Kidney epithelial cell (primary cell): ENCODE data around the gene ITPRIPL1. TPM values are rescaled to one million over a fixed set of nuclear protein-coding genes. Genes with fewer than 3 reads are reported as not detected.

ENCODE experiments used
- DNase-seq: peaks from one replicate; pipeline ENCODE4 v3.0.0-alpha.2; 2010; ENCODE audit warnings: low read depth
- H3K27me3 ChIP-seq: 2 replicates; pipeline ENCODE4 v1.6.0; 2011; ENCODE audit warnings: low read length; ENCODE audit not compliant: control insufficient read depth, insufficient read depth
- H3K36me3 ChIP-seq: 2 replicates; pipeline ENCODE4 v1.5.1; 2011; ENCODE audit warnings: low read length; ENCODE audit not compliant: control insufficient read depth, insufficient read depth
- H3K4me3 ChIP-seq: 2 replicates; pipeline ENCODE4 v1.5.1; 2011; ENCODE audit warnings: low read depth, mild to moderate bottlenecking, control low read depth, low read length
- total RNA-seq: library from RNA; depleted of rRNA; stranded (reverse); fragments of >200 nt; gene quantifications from 2 replicates; pipeline ENCODE4 v1.2.3, GENCODE V29; 2015
- TF ChIP-seq, protein P1 (sequence below): IDR thresholded peaks from 2 replicates; pipeline ENCODE4 v1.5.1; 2011; ENCODE audit warnings: mild to moderate bottlenecking, moderate library complexity, low read length, control low read depth, inconsistent platforms; ENCODE audit not compliant: insufficient read depth, poor library complexity, severe bottlenecking

ITPRIPL1 gene
- total RNA-seq, 1 donor from 2014 or later, result 5.1 TPM

DNA sequence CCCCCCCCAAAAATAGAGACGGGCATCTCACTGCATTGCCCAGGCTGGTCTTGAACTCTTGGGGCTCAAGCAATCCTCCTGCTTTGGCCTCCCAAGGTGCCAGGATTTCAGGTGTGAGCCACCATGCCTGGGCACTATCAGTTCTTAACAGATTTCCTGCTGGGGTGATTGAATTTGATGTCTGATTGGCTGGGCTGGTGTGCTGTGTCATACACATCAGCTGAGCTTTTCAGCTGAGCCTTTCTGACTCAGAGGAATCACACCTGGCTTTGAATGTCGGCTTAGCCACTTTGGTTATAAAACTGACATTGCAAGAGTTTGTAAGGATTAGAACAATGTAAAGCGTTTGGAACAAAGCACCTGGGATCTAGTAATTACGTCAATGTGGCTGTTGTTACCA is 29.4 kb downstream of the ITPRIPL1 start:
- TF ChIP-seq, protein P1, sequence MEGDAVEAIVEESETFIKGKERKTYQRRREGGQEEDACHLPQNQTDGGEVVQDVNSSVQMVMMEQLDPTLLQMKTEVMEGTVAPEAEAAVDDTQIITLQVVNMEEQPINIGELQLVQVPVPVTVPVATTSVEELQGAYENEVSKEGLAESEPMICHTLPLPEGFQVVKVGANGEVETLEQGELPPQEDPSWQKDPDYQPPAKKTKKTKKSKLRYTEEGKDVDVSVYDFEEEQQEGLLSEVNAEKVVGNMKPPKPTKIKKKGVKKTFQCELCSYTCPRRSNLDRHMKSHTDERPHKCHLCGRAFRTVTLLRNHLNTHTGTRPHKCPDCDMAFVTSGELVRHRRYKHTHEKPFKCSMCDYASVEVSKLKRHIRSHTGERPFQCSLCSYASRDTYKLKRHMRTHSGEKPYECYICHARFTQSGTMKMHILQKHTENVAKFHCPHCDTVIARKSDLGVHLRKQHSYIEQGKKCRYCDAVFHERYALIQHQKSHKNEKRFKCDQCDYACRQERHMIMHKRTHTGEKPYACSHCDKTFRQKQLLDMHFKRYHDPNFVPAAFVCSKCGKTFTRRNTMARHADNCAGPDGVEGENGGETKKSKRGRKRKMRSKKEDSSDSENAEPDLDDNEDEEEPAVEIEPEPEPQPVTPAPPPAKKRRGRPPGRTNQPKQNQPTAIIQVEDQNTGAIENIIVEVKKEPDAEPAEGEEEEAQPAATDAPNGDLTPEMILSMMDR, result no peak
- Histone ChIP-seq H3K36me3 (no peaks in the 10 kb centered on the region), H3K4me3 (no peak overlapping the region), H3K27me3 (no peaks in the 10 kb centered on the region)
- no peak for DNase-seq

DNA sequence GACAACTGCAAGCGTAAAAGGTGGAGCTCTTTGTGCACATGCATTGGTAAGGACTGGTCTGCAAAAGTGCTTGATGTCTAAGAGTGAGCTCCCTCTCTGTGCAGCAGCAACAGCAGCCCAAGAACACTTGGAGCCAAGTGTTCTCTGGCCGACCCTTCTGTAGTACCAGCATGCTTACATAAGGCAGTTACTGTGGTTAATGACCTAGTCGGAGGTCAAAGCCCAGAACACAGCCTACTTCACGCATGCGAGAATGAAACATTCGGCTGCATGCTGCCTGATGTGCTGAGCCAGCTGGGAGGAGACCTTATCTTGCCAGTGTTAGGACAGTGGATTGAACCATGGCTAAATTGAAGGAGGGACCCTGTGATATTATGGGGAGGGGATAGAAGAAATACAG is 31.8 kb downstream of the ITPRIPL1 start:
- TF ChIP-seq, protein P1, result no peak
- no peak for DNase-seq
- Histone ChIP-seq H3K36me3 (no peaks in the 10 kb centered on the region), H3K27me3 (no peaks in the 10 kb centered on the region), H3K4me3 (no peak overlapping the region)

DNA sequence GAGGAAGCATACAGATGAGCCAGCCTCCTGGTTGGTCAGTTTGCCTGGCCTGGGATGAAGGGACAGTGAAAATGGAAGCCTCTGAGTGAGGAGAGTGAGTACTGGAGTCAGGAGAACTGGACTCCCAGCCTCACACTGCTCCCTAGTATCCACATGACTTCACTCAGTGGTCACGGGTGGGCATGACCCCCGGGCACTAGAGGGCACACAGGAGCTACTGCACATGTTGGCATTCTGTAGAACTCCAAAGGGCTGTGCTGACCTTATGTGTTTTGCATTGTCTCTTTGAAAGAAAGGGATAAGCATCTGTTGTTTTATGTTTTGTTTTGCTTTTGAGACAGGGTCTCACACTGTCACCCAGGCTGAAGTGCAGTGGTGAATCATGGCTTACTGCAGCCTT is 34.2 kb downstream of the ITPRIPL1 start:
- no peak for DNase-seq

DNA sequence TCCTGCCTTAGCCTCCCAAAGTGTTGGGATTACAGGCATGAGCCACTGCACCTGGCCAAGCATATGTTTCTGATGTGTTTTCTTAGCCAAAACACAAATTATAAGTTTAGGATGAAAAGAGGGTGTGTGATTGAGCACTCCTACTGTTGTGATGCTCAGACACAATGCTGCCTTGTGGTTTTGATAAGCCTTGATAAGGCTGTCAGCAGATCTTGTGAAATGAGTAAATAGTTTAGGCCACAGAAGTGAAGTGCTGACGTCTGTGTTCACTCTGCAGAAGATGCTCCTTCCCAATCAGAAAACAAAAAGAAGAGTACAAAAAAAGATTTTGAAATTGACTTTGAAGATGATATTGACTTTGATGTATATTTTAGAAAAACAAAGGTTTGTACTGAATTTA is 34.7 kb downstream of the ITPRIPL1 start:
- no peak for DNase-seq
- Histone ChIP-seq H3K36me3 (no peaks in the 10 kb centered on the region), H3K4me3 (no peak overlapping the region), H3K27me3 (no peaks in the 10 kb centered on the region)
- TF ChIP-seq, protein P1, result no peak

More for the DNA sequence above, 34.2 kb downstream of the ITPRIPL1 start:
- TF ChIP-seq, protein P1, result peak; percentile 32
- Histone ChIP-seq H3K36me3 (no peaks in the 10 kb centered on the region), H3K27me3 (no peaks in the 10 kb centered on the region), H3K4me3 (no peak overlapping the region)

DNA sequence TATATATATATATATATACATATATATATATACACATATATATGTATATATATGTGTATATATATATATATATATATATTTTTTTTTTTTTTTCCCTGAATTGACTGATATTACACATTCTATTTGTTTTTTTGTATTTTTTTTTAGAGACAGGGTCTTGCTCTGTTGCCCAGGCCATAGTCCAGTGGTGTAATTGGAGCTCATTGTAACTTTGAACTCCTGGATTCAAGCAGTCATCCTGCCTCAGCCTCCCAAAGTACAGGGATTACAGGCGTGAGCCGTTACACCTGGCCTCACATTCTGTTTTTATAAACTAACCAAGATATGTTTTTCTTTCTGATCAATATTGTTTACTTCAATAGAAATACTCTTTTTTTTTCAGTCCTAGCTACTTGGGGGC is 36.6 kb downstream of the ITPRIPL1 start:
- no peak overlapping the region for H3K4me3 ChIP-seq
- TF ChIP-seq, protein P1, result no peak
- no peak for DNase-seq

DNA sequence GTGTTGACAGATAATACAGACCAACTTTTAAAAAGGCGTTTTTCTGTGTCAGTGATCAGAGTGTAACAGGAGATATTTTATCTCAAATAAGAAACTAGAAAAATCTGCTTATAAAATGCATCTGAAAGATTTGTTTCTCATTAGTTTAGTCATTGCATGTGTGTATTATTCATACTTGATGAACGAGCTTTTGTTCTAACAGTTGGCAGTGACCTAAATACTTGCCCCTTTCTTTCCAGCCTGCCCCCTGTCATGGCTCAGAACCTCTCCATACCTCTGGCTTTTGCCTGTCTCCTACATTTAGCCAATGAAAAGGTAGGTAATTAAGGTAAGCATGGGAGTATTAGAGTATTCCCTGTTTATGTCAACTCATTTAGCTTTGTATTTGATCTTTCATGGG is 44.1 kb downstream of the ITPRIPL1 start:
- no peak for DNase-seq
- TF ChIP-seq, protein P1, result no peak
- Histone ChIP-seq H3K36me3 (peaks cover 6% of the 10 kb centered on the region), H3K27me3 (no peaks in the 10 kb centered on the region), H3K4me3 (no peak overlapping the region)

More for the DNA sequence above, 36.6 kb downstream of the ITPRIPL1 start:
- no peaks in the 10 kb centered on the region for H3K27me3 ChIP-seq
- no peaks in the 10 kb centered on the region for H3K36me3 ChIP-seq
